Measurements from ENCODE around the gene SYNJ1.

GRCh38 chr21:32653326-32653901, 74.4 kb downstream of the SYNJ1 start:
- TF ChIP-seq CTCF (IDR thresholded peaks at IDR 0.05; ENCODE audit: low read depth, low read length, poor library complexity, severe bottlenecking) (peak; percentile 86), EZH2phosphoT487 (IDR thresholded peaks at IDR 0.05; ENCODE audit: borderline replicate concordance, low read length) (no peak)
